SIG-M5 treated with dmso at 0.1 percent for 504 hours (cell line): ENCODE measurements around the gene AHCYL2.
"Not testable (repeated sequence)": the region's sequence is repeated elsewhere in the genome, so short reads cannot be mapped to it uniquely, and the experiment has no call there.

Experiments used
- DNase-seq: peaks from one replicate; lab custom pipeline; 2025; ENCODE audit not compliant: unreplicated experiment; lab: John Stamatoyannopoulos, UW

The AHCYL2 gene

GRCh38 chr7:129347330-129347729, 122.5 kb downstream of the AHCYL2 start:
- no peak for DNase-seq

DNA sequence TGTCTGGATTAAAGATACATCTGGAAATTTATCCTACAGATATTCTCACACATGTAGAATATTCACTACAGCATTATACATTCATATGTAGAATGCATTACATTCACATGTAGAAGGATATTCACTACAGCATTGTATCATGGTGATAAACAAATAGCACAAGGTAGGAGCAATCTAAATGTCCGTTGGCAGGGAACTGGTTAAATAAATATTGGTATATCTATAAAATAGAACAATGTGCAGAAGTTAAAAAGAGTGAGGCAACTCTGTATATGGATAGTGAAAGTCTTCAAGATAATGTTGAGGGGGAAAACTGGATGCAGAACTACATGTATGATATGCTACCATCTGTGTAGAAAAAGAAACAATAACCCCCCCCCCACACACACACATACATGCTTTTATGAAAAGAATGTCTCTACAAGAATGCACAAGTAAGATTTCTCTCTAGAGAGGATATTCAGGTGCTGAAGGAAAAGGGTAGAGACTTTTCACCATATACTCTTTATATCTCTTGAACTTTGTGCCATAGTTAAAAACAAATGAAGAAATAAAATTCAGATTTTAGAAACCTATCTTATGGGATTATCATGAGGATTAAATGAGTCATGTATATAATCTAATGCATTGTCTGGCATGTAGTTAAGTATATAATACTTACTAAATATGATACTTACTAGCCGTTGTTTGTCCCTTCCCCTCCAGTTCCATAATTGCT, 123.4 kb downstream of the AHCYL2 start:
- DNase-seq: no peak

DNA sequence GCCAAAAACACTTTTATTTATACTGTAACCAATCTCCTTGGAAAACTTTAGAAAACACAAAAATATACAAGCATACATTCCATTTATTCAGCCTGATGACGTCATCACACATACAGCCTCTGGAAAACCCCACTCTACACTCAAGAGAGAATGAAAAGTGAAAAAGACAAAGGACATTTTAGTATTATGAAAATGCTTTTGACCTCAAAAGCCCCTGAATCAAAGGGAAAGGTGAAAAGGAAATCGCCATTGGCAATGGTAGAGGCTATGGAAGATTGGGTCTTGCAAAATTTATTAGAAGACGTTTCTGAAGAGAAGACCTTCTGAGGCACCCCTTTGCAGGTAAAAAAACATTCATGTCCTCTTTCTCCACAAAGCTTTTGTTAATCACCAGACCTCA, 126.5 kb downstream of the AHCYL2 start:
- no peak for DNase-seq

DNA sequence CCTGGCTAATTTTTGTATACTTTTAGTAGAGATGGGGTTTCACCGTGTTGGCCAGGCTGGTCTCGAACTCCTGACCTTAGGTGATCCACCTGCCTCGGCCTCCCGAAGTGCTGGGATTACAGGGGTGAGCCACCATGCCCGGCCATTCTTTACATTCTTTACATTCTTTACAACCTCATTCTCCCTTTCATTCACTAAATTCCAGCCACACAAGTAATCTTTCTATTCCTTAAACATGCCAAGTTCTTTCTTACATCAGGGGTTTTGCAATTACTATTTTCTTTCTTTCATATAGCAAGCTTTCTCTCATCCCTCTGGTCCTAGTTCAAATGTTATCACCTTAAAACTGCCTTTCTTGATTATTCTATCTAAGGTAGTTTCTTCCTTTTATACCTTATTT, 128.3 kb downstream of the AHCYL2 start:
- not testable (repeated sequence) for DNase-seq

DNA sequence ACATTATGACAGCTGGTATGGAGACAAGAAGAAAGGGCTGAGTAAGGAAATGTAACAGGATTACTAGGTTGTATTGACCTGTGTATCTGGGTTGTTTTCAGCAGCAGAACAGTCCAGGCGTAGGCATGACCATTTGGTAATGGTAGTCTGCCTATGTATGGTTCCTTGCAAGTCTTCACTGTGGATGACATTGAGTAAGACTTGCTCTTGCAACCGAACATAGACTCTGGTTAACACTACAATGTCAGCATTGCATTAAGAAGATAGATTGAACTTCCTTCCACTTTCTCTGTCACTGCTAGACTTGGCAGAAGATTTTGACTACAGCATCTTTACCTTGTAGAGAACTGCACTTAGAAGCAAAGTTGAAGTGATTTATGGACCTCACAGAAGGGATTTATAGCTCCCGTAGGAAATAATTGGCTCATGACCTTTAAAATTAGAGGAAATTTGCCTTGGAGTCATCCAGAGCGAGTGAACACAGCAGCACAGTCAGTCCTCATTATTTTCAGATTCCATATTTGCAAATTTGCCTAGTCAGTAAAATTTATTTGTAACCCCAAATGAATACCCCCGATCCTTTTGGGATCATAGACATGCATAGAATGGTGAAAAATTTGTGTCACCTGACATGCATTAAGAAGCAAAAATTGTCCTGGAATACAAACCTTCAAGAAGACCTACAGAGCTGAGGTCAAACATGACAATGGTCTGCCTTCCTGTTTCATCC, 129.8 kb downstream of the AHCYL2 start:
- peak; percentile 40 for DNase-seq

GRCh38 chr7:129356176-129356575, 131.3 kb downstream of the AHCYL2 start:
- peak; percentile 28 for DNase-seq

DNA sequence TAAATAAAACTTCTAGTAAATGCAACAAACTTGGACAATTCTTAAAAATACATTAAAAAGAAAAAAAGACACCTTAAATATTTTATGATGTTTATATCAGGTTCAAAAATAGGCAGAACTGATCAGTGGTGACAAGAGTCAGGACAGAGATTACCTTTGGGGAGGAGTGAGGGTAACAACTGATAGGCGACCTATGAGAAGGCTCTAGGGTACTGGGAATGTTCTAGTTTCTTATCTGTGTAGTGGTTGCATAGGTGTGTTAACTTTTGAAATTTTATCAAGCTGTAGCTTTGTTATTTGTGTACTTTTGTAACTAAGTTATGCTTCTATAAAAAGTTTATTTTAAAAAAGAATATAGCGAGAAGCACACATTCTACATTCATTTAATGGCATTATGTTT, 134.3 kb downstream of the AHCYL2 start:
- no peak for DNase-seq

DNA sequence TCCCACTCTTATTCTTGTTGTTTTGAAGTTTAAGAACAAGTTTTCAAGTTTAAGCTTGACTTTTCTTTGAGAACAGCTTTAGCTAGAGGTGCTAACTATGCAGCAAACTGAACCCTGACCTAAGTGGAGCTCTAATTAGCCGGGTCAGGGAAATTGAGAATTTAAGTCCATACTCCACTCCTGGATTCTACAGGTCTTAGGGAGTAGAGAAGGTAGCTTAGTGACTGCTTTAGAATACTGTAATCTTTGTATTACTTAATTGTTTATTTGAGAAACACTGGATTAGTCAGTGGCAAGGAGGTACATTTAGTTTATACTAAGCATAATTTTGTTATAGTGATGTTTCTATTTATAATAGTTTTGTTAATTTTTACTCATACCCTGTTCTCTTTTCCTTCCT, 134.8 kb downstream of the AHCYL2 start:
- no peak for DNase-seq

- DNase-seq: no peak
Observed at GRCh38 chr7:129361771-129362170, 136.9 kb downstream of the AHCYL2 start.

DNA sequence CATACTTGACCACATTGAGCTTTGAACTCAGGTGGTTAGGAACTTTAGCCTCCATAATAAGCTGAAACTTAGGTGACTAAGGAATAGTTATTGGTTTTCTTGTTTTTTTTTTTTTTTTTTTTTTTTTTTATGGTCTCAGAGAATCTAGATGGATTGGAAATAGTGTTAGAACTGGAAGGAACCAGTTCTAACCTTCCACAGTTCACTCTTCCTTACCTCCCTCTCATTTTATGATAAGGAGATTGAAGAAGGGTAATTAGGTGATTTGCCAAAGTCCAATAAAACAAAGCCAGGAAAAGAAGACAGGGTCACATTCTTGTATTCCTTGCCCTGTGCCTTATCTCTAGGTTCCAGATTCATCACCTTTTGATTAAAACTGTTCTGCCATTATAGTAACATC, 137.7 kb downstream of the AHCYL2 start:
- no peak for DNase-seq

- DNase-seq: no peak
Observed at GRCh38 chr7:129367349-129367699, 142.5 kb downstream of the AHCYL2 start.

GRCh38 chr7:129367700-129368388, 143.0 kb downstream of the AHCYL2 start:
- peak; percentile 86 for DNase-seq

DNA sequence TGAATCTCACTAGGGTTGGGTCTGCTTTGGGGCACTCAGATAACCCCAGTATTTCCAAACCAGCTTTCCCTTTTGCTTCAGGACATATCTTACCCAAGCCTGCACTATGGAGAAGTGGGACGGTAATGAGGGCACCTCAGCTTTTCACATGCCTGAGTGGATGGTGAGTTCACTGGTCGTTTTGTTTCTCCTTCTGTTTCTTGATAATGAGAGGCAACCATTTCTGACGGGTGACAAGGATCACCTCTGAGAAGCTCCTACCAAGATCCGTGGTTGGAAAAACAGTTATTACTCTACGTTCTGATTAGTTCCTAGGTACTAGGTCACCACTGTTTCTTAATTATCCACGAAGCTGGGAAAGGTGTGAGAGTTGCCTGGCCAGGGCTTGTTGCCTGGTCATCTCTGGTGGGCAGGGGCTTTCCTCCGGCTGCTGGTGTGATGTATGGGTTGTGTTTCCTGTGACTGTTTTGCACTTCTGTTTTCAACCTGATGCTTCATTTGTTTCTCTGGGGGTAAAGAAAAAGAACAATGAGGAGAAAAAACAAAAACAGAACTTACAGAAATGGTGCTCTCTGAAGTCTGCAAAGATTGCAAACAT, 143.7 kb downstream of the AHCYL2 start:
- DNase-seq: no peak

GRCh38 chr7:129369447-129369846, 144.6 kb downstream of the AHCYL2 start:
- DNase-seq: not testable (repeated sequence)

DNA sequence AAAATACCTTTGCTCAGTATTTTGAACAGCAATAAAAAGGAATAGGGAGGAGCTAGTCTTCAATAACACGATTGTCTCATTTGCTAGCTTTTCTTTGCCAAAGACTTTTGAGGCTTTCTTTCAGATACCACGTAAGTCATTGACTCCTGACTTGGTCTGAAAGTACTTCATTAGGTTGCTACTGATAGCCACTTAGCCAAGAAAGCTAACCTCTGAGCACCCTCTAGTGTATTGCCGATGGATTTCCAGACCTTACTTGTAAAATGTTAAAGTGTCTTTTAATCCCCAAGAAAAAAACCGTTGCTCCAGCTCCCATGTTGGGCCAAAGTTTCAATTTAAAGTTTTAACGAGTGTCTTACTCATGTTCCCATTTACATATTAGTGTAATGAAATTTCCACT, 146.0 kb downstream of the AHCYL2 start:
- no peak for DNase-seq

DNA sequence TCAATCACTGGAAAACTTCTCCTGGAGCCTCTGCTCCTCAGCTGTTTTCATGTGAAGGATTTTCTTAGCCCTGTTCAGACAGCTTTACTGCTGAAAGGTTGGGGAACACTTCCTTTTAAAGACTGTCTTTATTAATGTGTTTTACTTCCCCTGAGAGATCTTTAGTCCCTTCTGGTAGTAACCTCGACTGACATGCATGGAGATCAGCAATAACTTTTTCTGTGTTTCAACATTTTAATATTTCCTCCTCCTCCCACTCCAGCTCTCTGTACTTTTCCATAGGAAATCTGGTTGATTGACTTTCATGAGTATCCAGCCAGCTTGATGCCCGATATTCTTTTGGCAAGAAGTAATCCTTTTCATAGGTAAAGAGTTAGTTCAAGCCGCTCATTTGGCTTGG, 146.7 kb downstream of the AHCYL2 start:
- DNase-seq: peak; percentile 4

- no peak for DNase-seq
Observed at GRCh38 chr7:129373651-129374428, 149.0 kb downstream of the AHCYL2 start.

DNA sequence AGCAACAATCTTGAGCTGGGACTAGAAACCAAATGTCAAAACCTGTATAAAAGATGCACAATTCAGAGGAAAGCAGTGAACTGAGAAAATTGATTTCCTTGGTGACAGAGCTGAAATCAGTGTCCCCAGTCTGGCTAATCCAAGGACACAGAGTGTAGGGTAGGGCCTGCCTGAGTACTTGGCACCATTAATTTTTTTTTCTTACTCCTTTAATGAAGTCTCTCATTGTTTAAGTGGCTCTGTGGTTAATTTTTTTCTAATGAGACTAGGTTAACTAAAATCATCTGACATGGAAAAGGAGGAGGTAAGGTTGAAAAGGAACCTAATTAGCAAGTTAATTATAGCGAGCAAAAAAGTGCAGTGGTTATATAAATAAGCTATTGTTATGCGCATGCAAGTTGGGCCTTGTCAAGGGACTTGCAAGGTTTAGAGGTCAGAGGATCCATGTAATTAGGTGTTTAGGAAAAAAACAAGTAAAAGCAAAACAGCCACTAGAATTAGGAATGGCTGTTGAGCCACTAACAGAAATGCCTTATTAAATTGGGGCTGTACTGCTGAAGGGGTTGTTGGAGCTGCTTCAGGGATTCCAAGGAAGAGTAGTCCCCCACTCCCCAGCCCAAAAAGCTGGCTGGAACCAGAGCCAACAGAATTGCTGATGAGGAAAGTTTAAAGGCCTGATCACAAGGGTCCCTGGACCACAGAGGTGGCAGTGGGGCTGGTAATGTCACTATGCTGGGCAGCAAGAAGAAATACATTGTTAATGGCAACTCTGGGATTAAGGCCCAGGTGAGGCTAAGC, 150.5 kb downstream of the AHCYL2 start:
- no peak for DNase-seq

- peak; percentile 55 for DNase-seq
Observed at GRCh38 chr7:129376076-129376777, 151.4 kb downstream of the AHCYL2 start.
